Left lobe of liver (tissue), 2 donors: ENCODE measurements around the gene DCTPP1. TPM values are rescaled to one million over a fixed set of nuclear protein-coding genes. Genes with fewer than 3 reads are reported as not detected.
A peak's percentile ranks its signal among the peaks of the same experiment; 100 is the strongest.

Source experiments
- ATAC-seq: fragments of 200-7000 bp; cut with Tn5 transposase; one replicate; pipeline ENCODE4 v1.9.1; 2020; ENCODE audit warnings: mild to moderate bottlenecking, moderate library complexity
- DNase-seq: peaks from one replicate; pipeline ENCODE4 v3.0.0-alpha.2; 2020; ENCODE audit warnings: low spot score
- total RNA-seq: library from RNA; stranded (reverse); gene quantifications from one replicate; pipeline ENCODE4 v1.2.1, GENCODE V29; 2021
- donor health status: DM: no; HTN: no; CAD: no; lungs with moderate emphysema.
- donor health status: DM: no; HTN: yes; CAD: no.

DCTPP1 gene
- total RNA-seq, 1 donor from 2014 or later = 11.1 TPM

DNA sequence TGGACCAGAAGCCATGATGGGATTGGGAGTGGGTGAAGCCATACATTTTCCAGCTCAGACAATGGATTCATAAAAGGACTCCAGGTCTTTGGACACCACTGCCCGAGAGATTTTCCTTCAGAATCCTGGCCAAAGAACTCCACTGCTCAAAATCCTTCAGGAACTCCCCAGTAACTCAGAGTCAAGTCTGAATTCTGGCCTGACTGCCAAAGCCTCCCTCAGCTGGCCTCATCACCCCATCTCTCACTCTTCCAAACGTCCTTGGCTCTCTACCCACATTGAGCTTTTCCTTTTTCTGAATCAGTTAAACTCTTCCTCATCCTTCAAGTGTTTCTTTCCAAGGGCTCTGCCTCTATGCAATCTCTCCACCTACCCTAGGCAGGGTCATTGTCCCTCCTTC is 46.3 kb downstream of the DCTPP1 start:
- ATAC-seq = no peak
- DNase-seq = no peak

GRCh38 chr16:30382111-30382881 is 47.5 kb downstream of the DCTPP1 start, which contains the start of gene SEPTIN1:
SEPTIN1 (minus strand) TSS chr16:30382561; CDS start chr16:30382542, 19 bp downstream.
- DNase-seq (no peak), ATAC-seq (no peak)

DNA sequence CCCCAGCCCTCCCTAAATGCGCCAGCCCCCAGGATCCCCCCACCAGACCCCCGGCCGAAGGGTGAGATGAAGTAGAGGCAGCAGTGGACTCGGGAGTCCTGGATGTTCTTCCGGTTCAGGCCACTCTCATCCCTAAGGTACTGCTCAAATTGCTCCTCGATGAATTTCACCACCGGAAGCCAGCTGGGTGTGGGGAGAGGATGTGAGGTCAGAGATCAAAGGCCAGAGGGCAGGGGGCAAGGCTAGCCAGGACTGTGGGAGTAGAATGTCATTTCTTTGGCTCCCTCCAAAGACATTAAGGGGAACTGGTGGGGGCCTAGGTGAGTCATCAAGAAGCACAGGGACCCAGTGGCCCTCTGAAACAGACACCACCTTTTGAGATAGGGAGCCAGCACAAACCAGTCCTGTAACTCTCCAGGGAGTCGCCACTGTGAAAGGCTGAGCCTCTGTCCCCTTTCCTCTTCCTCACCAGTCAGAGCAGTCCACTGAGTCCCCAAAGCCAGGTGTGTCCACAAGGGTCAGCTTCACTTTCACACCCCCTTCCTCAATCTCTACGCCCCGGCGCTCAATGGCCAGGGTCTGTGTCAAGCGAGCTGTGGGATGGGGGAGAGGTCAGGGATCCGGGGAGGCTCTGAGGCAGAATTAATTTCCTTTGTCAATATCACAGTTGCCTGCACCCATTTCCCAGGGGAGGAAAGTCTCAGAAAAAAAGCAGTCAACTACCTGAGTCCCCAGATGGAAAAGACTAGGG is 48.4 kb downstream of the DCTPP1 start:
- DNase-seq (no peak), ATAC-seq (no peak)

GRCh38 chr16:30380803-30381208 is 49.0 kb downstream of the DCTPP1 start:
- no peak for ATAC-seq
- DNase-seq = no peak

GRCh38 chr16:30380072-30380802 is 49.6 kb downstream of the DCTPP1 start:
- ATAC-seq = no peak
- no peak for DNase-seq

DNA sequence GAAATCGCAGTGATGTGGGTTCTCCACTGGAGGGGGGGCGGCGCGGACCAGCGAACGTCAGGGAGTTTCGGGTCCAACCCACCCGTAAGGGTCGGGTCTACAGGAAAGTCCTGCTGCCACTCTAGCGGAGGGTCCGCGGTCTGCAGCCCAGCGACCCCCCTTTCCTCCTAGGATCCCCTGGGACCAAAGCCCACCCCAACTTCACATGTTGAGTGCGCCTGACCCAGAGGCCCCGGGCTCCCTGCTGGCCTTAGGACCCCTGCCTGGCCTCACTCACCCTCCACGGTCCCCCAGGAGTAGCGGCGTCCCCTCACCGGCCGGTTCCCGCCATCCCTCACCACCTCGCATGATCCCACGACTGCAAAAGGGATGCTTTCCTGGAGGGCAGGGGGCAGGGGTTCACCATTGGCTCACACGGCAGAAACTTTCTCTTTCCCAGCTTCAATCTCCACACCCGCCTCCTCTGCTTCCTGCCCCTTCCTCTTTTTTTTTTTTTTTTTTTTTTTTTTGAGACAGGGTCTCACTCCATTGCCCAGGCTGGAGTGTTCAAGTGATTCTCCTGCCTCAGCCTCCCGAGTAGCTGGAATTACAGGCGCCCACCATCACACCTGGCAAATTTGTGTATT is 50.6 kb downstream of the DCTPP1 start:
- ATAC-seq = no peak
- no peak for DNase-seq

DNA sequence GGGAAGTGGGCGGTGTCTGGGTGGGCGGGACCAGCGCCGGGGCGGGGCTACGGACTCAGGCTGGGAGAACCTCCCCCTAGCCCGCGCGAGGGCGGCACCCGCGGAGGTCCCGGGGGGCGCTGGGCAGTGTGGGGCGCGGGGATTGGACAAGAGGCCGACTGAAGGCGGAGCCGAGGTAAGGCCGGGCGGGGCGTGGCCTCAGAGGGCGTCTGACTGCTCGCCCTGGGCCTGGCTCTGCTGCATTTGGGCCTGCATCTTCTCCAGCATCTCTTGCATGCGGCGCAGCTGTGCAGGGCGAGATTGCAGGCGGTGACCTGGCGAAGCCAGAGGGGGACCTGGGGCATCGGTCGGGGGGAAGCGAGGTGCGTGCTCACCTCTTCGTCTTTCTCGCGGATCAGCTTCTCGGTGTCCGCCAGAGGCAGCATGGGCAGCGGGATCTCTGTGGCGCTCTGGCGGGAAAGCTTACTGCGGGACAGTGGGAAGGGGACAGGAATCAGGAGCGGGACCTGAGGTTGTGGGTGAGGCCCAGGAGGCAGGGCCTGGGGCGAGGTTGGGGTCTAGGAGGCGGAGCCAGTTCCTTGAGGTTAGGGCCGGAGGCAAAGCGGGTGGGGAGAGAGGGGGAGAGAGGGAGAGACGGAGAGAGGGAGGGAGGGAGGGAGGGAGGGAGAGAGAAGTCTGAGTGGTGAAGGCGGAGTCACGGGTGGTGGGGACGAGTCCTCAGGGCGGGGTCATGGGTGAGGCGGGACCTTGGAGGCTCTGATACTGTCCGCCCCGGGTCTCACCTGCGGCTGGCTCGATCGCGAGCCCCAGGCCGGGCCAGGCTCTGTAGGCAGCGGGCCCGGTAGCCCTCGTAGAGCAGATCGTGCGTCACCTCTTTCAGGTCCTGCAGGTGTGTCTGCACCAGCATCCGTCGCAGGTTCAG is 51.3 kb downstream of the DCTPP1 start:
- DNase-seq (peak; percentile 99), ATAC-seq (peak; percentile 92)

DNA sequence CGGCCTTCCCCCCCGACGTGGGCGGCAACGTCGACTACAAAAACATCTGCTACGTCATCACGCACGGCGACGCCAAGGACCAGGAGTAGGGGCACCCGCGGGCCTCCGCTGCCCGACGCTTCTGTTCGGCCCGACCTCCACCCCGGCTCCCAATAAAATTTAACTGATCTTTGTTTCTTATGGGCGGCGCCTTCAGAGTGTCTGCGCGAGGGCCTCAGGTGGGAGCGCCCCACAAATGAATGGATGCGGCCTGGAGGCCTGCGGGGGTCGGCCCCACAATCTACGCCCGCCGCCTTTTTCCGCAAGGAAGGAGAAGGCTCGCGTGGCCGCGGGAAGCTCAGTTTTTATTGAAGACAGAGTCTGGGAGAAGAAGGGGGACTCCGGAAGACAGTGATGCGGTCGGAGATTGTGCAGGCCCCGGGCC is 52.0 kb downstream of the DCTPP1 start:
- ATAC-seq (peak; percentile 42), DNase-seq (peak; percentile 85)

GRCh38 chr16:30377050-30377811 is 52.6 kb downstream of the DCTPP1 start:
- DNase-seq (no peak), ATAC-seq (no peak)

GRCh38 chr16:30376461-30376902 is 53.3 kb downstream of the DCTPP1 start:
- ATAC-seq (no peak), DNase-seq (no peak)

- ATAC-seq (no peak), DNase-seq (no peak)
Observed at GRCh38 chr16:30375864-30376263, 54.0 kb downstream of the DCTPP1 start.

DNA sequence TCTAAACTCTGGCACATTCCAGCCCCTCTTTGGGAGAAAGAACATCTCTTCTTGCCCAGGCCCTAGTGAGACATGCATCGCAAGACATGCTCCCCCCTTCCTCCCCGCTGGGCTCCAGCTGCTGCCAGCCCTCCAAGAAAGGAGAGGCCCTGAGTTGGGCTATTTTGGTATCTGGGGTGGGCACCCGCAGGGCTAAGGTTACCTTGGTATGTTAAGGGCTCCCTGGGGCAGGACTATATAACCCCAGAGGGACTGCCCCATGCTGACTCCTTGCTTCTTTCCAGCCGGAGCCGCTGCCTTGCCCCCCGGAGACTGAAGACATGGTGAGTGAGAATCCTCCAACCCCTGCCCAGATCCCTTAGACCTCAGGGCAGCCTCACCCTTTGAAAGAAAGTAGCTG is 55.3 kb downstream of the DCTPP1 start, which contains the start of gene MYL11:
MYL11 (plus strand) TSS at position 265 of the 400 bp plus-strand sequence; CDS start at position 321, 56 bp downstream.
- ATAC-seq = no peak

More for the DNA sequence above, 55.3 kb downstream of the DCTPP1 start, which contains the start of gene MYL11:
- no peak for DNase-seq

Other genes starting within 250 kb of the DCTPP1 start
- gene CORO1A, start 246.4 kb downstream of the DCTPP1 start, total RNA-seq = 8.5 TPM
- 21.7 TPM for gene BOLA2B, start 236.4 kb downstream of the DCTPP1 start, total RNA-seq
- gene SLX1A, start 236.2 kb downstream of the DCTPP1 start, total RNA-seq = 77.1 TPM
- gene SULT1A3, start 230.8 kb downstream of the DCTPP1 start, total RNA-seq = 22.8 TPM
- gene NPIPB13, start 181.6 kb downstream of the DCTPP1 start, total RNA-seq = 6.2 TPM
- 15.4 TPM for gene CD2BP2, start 74.7 kb downstream of the DCTPP1 start, total RNA-seq
- 14.1 TPM for gene TBC1D10B, start 59.5 kb downstream of the DCTPP1 start, total RNA-seq
- not detected for gene MYL11, start 55.2 kb downstream of the DCTPP1 start, total RNA-seq
- gene SEPTIN1, start 47.5 kb downstream of the DCTPP1 start, total RNA-seq = 1.4 TPM
- gene ZNF48, start 34.6 kb downstream of the DCTPP1 start, total RNA-seq = 5.4 TPM
- gene ZNF771, start 22.4 kb downstream of the DCTPP1 start, total RNA-seq = 13.5 TPM
- 199 TPM for gene SEPHS2, start 15.8 kb upstream of the DCTPP1 start, total RNA-seq
- gene ITGAL, start 42.7 kb upstream of the DCTPP1 start, total RNA-seq = 11.0 TPM
- gene ZNF768, start 96.5 kb upstream of the DCTPP1 start, total RNA-seq = 21.7 TPM
- 7.1 TPM for gene ZNF747, start 104.8 kb upstream of the DCTPP1 start, total RNA-seq
- 6.3 TPM for gene ZNF764, start 128.3 kb upstream of the DCTPP1 start, total RNA-seq
- gene ZNF688, start 141.7 kb upstream of the DCTPP1 start, total RNA-seq = 8.8 TPM
- gene ZNF785, start 155.7 kb upstream of the DCTPP1 start, total RNA-seq = 11.8 TPM
- 4.9 TPM for gene ZNF689, start 180.4 kb upstream of the DCTPP1 start, total RNA-seq
- gene PRR14, start 220.9 kb upstream of the DCTPP1 start, total RNA-seq = 24.2 TPM
- 22.7 TPM for gene FBRS, start 228.4 kb upstream of the DCTPP1 start, total RNA-seq